Endothelial cell of umbilical vein (primary cell): ENCODE results near the gene SLC39A11. TPM values are rescaled to one million over a fixed set of nuclear protein-coding genes. Genes with fewer than 3 reads are reported as not detected.

Experiments
- BruUV-seq: library from RNA; stranded (reverse); fragments of 400-500 nt; replicated peaks from 2 replicates; lab custom pipeline; 2021; lab: Mats Ljungman, UMichigan
- CTCF ChIA-PET: fragments of 300-600, 350-600 bp; sonication (Branson Sonifier 250); formaldehyde crosslinking; loops from one replicate; lab custom pipeline; 2021; ENCODE audit warnings: antibody characterized with exemption, inconsistent platforms; lab: Charles Lee
- POLR2A ChIA-PET: fragments of 300-600, 350-600 bp; sonication (Branson Sonifier 250); formaldehyde crosslinking; loops from one replicate; lab custom pipeline; 2021; ENCODE audit warnings: antibody characterized with exemption, inconsistent platforms; lab: Charles Lee
- DNase-seq: peaks from one replicate; pipeline ENCODE4 v3.0.0-alpha.2; 2011; ENCODE audit warnings: low read depth, low spot score
- FAIRE-seq: peaks from 2 replicates; lab custom pipeline; 2011; peaks lifted over from hg19 to GRCh38; lab: Jason Lieb, UNC
- H2AFZ ChIP-seq: 2 replicates; pipeline ENCODE4 v1.6.0; 2012; ENCODE audit warnings: low read depth, low read length, control low read depth, inconsistent platforms
- H3K27ac ChIP-seq: 2 replicates; pipeline ENCODE4 v1.5.1; 2011; ENCODE audit warnings: low read depth, mild to moderate bottlenecking, control low read depth, low read length, moderate library complexity; ENCODE audit not compliant: insufficient read depth
- H3K27me3 ChIP-seq, 2 experiments: 2 replicates each; pipeline versions ENCODE4 v1.6.0 to v1.6.1; 2011; ENCODE audit warnings: low read length in 2 of 2, mixed read lengths in 1 of 2; ENCODE audit not compliant: control insufficient read depth in 2 of 2, insufficient read depth in 2 of 2
- H3K36me3 ChIP-seq, 2 experiments: 2 replicates in 1 of 2; 3 replicates in 1 of 2; pipeline ENCODE4 v1.5.1; 2011; ENCODE audit warnings: low read length in 2 of 2, mild to moderate bottlenecking in 1 of 2, moderate library complexity in 1 of 2; ENCODE audit not compliant: control insufficient read depth in 2 of 2, insufficient read depth in 2 of 2; ENCODE audit errors: extremely low read depth in 1 of 2
- H3K4me1 ChIP-seq: 3 replicates; pipeline ENCODE4 v1.5.1; 2011; ENCODE audit warnings: mild to moderate bottlenecking, low read length; ENCODE audit not compliant: control insufficient read depth, insufficient read depth; ENCODE audit errors: extremely low read depth
- H3K4me2 ChIP-seq: 2 replicates; pipeline ENCODE4 v1.6.1; 2011; ENCODE audit warnings: low read length, control low read depth, mixed read lengths; ENCODE audit not compliant: insufficient read depth
- H3K4me3 ChIP-seq, 3 experiments: fragments of 200-600 bp in 1 of 3; sonication (generic), shearing (Covaris generic) in 1 of 3; replicated peaks in 1 of 3; 2 replicates each; pipeline ENCODE4 v1.5.1; 2011 to 2016; ENCODE audit warnings: control low read depth in 3 of 3, low read length in 3 of 3, mild to moderate bottlenecking in 2 of 3, inconsistent platforms in 1 of 3, low read depth in 1 of 3, moderate library complexity in 1 of 3; ENCODE audit not compliant: insufficient read depth in 1 of 3
- H3K79me2 ChIP-seq: 2 replicates; pipeline ENCODE4 v1.6.0; 2012; ENCODE audit warnings: low read length, inconsistent platforms; ENCODE audit not compliant: control insufficient read depth, insufficient read depth
- H3K9ac ChIP-seq: replicated peaks from 2 replicates; pipeline ENCODE3; 2011; ENCODE audit warnings: low read length, control low read depth; ENCODE audit not compliant: insufficient read depth; ENCODE audit errors: extremely low read depth
- H3K9me1 ChIP-seq: replicated peaks from 3 replicates; pipeline ENCODE4 v1.6.0; 2011; ENCODE audit warnings: mild to moderate bottlenecking, low read length; ENCODE audit not compliant: control insufficient read depth, insufficient read depth; ENCODE audit errors: extremely low read depth
- H3K9me3 ChIP-seq: replicated peaks from 2 replicates; pipeline ENCODE4 v1.5.1; 2012; ENCODE audit warnings: low read length, inconsistent platforms; ENCODE audit not compliant: control insufficient read depth, insufficient read depth
- H4K20me1 ChIP-seq: replicated peaks from 2 replicates; pipeline ENCODE3; 2011; ENCODE audit warnings: mild to moderate bottlenecking, low read length; ENCODE audit not compliant: control insufficient read depth, insufficient read depth; ENCODE audit errors: extremely low read depth
- CTCF ChIP-seq, 2 donors: IDR thresholded peaks; 1 replicate in 1 of 2; 2 replicates in 1 of 2; pipeline ENCODE4 v1.5.1; 2011; ENCODE audit warnings: low read length in 2 of 2, mild to moderate bottlenecking in 2 of 2, moderate library complexity in 2 of 2, control low read depth in 1 of 2, inconsistent platforms in 1 of 2, low read depth in 1 of 2; ENCODE audit not compliant: insufficient read depth in 1 of 2; ENCODE audit errors: extremely low read depth in 1 of 2
- EZH2 ChIP-seq: IDR thresholded peaks from 2 replicates; pipeline ENCODE4 v1.6.1; 2012; ENCODE audit warnings: borderline replicate concordance, low read depth, mild to moderate bottlenecking, moderate library complexity, low read length, inconsistent platforms; ENCODE audit not compliant: severe bottlenecking
- FOS ChIP-seq: IDR thresholded peaks from 2 replicates; pipeline ENCODE4 v1.6.1; 2011; ENCODE audit warnings: mild to moderate bottlenecking, low read length, moderate library complexity, borderline replicate concordance; ENCODE audit not compliant: insufficient read depth
- GATA2 ChIP-seq: IDR thresholded peaks from 2 replicates; pipeline ENCODE4 v1.7.0; 2011; ENCODE audit warnings: low read depth, mild to moderate bottlenecking, moderate library complexity, mixed read lengths, low read length; ENCODE audit not compliant: insufficient read length, insufficient read depth
- JUN ChIP-seq: IDR thresholded peaks from 2 replicates; pipeline ENCODE4 v1.6.1; 2011; ENCODE audit warnings: borderline replicate concordance, low read depth; ENCODE audit not compliant: insufficient read length, insufficient read depth
- MYC ChIP-seq: IDR thresholded peaks from one replicate; pipeline ENCODE4 v1.6.1; 2011; ENCODE audit warnings: mild to moderate bottlenecking, low read depth, low read length
- POLR2A ChIP-seq: IDR thresholded peaks from 2 replicates; pipeline ENCODE4 v1.6.1; 2012; ENCODE audit warnings: low read depth, mild to moderate bottlenecking, control low read depth, low read length
- POLR2AphosphoS5 ChIP-seq: IDR thresholded peaks from 2 replicates; pipeline ENCODE4 v1.6.1; 2012; ENCODE audit warnings: low read depth, mild to moderate bottlenecking, control low read depth, low read length, moderate library complexity; ENCODE audit not compliant: insufficient read depth
- dilution Hi-C: fragments of 300-500 bp; cut with MboI; formaldehyde crosslinking; loops from one replicate; pipeline ENCODE4 v1.15.0; 2019; ENCODE audit warnings: low sequenced_read_pairs; ENCODE audit not compliant: extremely low pct_ligation_motif_present
- intact Hi-C: fragments of 100-400 bp; cut with micrococcal nuclease; formaldehyde crosslinking; loops from one replicate; pipeline ENCODE4 v1.10.0; 2022
- polyA plus RNA-seq, 4 experiments: library from polyadenylated mRNA; depleted of rRNA in 3 of 4; stranded (reverse) in 3 of 4; unstranded in 1 of 4; fragments of >200 nt; gene quantifications; 2 replicates each; pipeline versions ENCODE4 v1.2.1 to v1.2.3, GENCODE V29; 2011 to 2012; ENCODE audit warnings: missing spikeins in 1 of 4
- total RNA-seq: library from RNA; stranded (reverse); gene quantifications from 2 replicates; pipeline ENCODE4 v1.2.3, GENCODE V29; 2021
- TF ChIP-seq, protein P1 (sequence below): IDR thresholded peaks from 2 replicates; pipeline ENCODE4 v1.6.1; 2011; ENCODE audit not compliant: insufficient read depth, insufficient read length

SLC39A11 gene
- total and polyA plus RNA-seq, 2 donors (not counting 3 experiments of a cell fraction or from before 2014, with no cell fraction given), result 8.1 to 11.9 TPM

- dilution Hi-C loops, result no loop called here
- no TSS peak for BruUV-seq
- FAIRE-seq, result no peak
Measured at GRCh38 chr17:72846399-72846798, 246.1 kb downstream of the SLC39A11 start.

More at GRCh38 chr17:72846399-72846798, 246.1 kb downstream of the SLC39A11 start:
- ChIA-PET CTCF (no interaction called here), POLR2A (no interaction called here)
- H4K20me1 ChIP-seq, result no peaks in the 10 kb centered on the region
- H3K4me3 ChIP-seq, result no peak overlapping the region
- no peaks in the 10 kb centered on the region for H3K27me3 ChIP-seq
- DNase-seq, result no peak
- no peaks in the 10 kb centered on the region for H3K4me1 ChIP-seq
- no peaks in the 10 kb centered on the region for H3K79me2 ChIP-seq
- no peaks in the 10 kb centered on the region for H3K9me3 ChIP-seq
- H3K9me1 ChIP-seq, result no peaks in the 10 kb centered on the region
- H3K27ac ChIP-seq, result no peak overlapping the region
- H3K9ac ChIP-seq, result no peak overlapping the region
- no peaks in the 10 kb centered on the region for H3K36me3 ChIP-seq
- H2AFZ ChIP-seq, result no peak overlapping the region
- no peak overlapping the region for H3K4me2 ChIP-seq
- intact Hi-C loops, result no loop called here
- no peak for TF ChIP-seq JUN
- no peak for TF ChIP-seq POLR2A
- no peak for TF ChIP-seq FOS
- TF ChIP-seq GATA2, result no peak
- TF ChIP-seq POLR2AphosphoS5, result no peak
- TF ChIP-seq MYC, result no peak
- no peak for TF ChIP-seq EZH2
- TF ChIP-seq CTCF (IDR thresholded peaks at IDR 0.05; ENCODE audit: extremely low read depth in 1 of 2, insufficient read depth in 1 of 2, low read depth in 1 of 2, low read length in 2 of 2), result no peak
- TF ChIP-seq, protein P1, sequence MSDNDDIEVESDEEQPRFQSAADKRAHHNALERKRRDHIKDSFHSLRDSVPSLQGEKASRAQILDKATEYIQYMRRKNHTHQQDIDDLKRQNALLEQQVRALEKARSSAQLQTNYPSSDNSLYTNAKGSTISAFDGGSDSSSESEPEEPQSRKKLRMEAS, result no peak
